Stimulated activated CD4-positive, alpha-beta T cell treated with anti-CD3 and anti-CD28 coated beads, Interleukin-1b, Interleukin-23, amount 100 ng/mL, for 1 hour (primary cell): ENCODE data around the gene DPF1.

Source experiments
- DNase-seq, 2 donors: peaks; one replicate each; pipeline ENCODE4 v3.0.0-alpha.2; 2020; ENCODE audit warnings: low read depth in 2 of 2

Gene DPF1

DNA sequence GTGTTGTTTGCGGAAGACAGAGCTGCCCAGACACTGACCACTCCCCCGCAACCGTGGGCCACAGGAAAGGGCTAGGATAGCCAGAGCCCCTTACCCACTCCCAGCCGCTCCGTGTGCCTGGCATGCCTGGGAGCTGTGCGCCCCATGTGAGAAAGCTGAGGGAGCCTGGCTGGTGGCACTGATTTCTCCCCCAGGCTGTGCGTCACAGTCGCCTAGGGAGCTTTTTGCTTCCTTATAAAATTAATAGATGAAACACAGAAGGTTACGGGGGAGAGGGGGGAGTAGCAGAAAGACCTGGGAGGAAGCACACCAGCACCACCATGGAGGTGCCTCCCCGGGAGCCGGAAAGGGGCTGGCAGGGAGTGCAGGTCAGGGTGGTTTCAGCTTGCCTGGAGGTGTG, 24.7 kb downstream of the DPF1 start:
- no peak for DNase-seq

GRCh38 chr19:38197937-38198704, 25.9 kb downstream of the DPF1 start:
- no peak for DNase-seq

DNA sequence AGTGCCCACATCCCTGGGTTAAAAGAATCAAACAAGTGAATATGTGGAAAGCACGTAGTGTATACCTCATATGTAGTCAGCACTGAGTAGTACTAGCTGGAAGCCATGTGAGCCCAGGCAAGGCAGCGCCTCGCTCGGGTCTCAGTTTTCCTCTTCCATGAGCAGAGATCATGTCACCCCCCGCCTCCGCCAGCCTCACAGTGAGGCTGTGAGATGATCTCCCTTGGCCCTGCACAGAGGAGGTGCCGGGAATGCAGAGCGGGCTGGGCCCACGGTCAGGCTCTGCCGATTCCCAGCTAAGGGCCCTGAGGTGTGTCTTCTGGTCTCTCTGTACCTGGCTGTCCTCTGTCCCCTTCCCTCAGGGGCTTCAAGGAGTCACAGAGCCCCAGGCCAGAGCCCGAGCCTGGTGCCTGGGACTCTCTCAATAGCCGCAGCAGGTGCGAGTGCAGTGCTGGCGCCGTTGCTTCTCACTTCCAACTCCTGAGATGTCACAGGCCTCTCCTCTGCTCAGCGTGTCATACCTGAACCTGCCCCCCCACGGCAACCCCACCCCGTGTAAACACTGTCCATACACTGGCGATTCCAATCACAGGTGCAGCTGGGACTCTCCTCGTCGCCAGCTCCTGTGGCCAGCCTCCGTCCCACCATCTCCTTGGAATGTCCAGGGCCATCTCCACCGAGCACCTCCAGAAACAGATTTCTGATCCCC, 26.9 kb downstream of the DPF1 start:
- no peak for DNase-seq

- DNase-seq, result no peak
These were observed 27.7 kb downstream of the DPF1 start for GRCh38 chr19:38196245-38196837.

DNA sequence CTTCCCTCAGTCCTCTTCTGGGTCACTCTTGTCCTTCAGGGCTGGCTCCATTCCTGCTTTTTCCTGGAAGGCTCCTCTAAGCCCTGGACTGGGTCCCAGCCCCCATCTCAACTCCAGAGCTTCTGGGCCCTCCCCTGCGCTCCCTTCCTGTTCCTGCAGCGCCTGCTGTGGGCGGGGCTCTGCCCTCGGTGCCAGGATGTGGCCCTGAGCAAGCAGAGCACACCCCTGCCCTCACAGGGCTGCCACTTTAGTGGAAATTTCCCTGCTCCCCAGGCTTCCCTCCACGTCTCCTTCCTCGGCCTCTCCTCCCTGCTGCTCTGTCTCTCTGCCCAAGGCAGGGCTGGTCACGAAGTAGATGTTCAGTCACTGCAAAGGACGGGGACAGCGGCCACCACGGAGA, 28.8 kb downstream of the DPF1 start:
- no peak for DNase-seq

GRCh38 chr19:38194061-38194701, 29.8 kb downstream of the DPF1 start:
- DNase-seq, result no peak

DNA sequence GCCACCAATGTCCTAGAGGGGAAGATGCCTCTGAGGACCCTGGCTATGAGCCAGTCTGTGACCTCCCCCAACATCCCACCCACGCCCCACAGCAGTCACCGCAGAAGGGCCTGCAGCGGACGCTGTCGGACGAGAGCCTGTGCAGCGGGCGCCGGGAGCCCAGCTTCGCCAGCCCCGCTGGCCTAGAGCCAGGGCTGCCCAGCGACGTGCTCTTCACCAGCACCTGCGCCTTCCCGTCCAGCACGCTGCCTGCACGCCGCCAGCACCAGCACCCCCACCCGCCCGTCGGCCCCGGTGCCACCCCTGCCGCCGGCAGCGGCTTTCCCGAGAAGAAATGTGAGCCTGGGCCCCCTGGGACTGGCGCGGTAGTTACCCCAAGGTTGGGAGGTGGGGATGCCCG, 30.6 kb downstream of the DPF1 start:
- no peak for DNase-seq

GRCh38 chr19:38191747-38192146, 32.3 kb downstream of the DPF1 start:
- DNase-seq, result no peak

DNA sequence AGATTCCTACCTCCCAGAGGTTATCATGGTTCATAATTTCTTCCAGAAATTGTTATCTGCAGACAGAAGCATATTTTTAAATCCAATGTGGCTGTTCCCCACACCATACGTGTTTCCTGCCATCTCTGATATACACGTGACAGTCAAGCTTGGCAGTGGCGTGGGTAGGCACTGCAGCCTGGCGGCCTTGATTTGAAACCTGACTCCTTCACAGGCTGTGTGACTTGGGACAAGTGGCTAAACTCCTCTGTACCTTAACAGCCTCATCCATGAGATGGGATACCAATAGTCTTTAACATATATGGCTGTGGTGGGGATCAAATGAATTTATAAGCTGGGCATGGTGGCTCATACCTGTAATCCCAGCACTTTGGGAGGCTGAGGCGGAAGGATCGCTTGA, 33.2 kb downstream of the DPF1 start:
- no peak for DNase-seq

DNA sequence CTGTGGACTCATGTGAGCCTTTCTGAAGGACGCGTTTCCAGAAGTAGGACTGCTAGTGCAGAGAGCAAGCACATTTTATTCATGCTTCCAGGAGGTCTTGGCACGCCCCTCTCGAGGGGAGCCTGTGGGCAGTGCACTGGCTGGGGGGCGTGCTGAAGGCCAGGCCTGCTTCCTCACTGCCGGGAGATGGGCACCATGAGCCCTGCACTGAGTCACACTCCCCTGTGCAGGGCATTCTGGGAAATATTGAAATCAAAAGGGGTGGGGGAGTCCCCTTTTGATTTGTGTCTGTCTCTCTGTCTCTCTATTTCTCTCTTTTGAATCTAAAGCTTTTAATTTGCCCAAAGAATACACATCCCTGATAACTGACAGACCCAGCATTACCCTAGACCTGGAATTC, 34.0 kb downstream of the DPF1 start:
- DNase-seq, result no peak

DNA sequence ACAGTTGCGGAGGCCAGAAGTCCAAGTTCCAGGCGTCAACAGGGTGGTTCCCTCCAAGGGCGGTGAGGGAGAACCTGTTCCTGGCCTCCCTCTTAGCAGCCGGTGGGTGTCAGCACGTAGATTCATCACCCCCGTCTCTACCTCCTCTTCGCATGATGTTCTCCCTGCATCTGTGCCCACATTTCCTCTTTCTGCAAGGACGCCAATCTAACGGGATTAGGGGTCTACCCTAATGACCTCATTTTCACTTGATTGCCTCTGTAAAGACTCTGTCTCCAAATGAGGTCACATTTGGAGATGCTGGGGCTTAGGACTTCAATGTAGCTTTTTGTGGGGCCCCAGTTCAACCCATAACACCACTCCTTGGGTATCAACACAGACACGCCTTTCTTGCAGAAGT, 38.5 kb downstream of the DPF1 start:
- DNase-seq, result no peak

DNA sequence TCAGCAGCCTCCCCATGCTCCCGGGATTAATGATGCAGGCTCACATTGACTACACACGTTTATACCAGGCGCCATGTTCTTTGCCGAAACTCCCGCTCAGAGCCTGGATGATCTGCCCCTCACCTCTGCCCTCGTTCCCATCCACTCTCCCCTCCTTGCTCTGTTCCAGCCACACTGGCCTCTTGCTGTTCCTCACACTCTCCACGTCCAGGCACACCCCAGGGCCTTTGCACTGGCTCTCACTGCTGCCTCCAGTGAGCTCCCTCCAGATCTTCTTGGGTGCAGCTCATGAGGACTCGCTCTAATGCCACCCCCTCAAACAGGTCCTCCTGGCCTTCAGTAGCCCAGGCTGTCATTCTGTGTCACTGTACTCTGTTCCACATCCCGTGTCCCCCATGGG, 39.2 kb downstream of the DPF1 start:
- no peak for DNase-seq

DNA sequence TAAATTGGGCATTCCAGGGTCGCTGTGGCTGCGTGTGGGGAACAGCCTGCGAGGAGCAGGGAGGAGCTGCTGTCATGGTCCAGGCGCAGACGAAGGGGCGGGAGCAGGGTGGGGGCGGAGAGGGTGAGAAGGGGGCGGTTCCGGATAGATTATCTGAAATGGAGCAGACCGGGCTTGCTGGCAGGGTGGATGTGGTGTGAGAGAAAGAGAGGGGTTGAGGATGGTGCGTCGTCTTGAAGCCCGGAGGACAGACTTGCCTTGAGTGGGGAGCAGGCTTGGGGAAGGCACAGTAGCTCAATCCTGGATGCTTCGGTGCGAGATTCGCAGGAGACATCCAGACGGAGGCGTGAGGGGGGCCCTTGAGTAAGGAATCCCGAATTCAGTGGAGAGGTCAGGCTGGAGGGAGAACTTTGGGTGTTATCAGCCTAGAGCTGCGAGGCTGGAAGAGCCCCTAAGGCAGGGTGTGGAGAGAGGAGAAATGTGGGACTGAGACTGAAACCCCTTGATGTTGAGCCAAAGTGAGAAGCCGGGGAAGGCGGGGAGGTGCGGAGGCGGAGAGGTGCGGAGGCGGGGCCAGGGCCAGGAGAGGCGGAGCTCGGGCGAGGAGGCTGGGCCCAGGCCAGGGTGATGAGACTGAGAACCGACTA, 40.6 kb downstream of the DPF1 start:
- no peak for DNase-seq

- no peak for DNase-seq
These were observed 41.3 kb downstream of the DPF1 start for GRCh38 chr19:38182536-38183210.

- no peak for DNase-seq
These were observed 44.0 kb downstream of the DPF1 start for GRCh38 chr19:38180071-38180470.

- DNase-seq, result no peak
These were observed 48.6 kb downstream of the DPF1 start for GRCh38 chr19:38175422-38175821.

DNA sequence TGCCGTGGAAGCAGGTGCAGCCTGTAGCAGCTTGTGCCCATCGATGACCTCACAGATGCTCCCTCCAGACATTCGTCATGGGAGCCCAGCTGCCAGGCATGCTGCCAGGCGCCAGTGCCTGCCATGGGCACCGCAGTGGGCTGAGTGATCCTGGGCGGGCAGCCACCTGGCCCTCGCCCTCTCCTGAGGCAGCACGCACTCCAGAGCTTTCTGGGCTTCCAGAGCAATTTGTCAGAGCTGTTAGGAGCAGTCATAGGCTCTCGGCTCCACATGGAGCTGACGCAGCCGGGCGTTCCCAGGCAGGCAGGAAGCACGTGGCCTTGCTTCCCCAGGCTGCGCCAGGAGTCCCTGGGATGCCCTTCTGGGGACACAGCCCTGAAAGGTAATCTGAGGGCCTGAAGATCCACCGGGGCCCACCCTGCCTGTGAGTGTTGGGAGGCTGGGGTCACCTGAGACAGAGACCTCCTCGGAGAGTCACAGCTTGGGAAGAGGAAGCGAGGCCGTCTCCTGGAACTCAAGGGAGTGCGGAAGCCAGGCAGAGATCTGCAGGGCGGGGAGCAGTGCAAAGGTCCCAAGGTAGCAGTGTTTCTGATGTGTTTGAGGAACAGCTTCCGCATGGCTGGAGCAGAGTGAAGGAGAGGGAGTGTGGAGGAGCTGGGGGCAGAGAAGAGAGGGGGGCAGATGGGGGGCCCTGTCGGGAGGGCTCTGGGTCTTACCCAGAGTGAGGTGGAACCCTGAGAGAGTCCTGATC, 50.6 kb downstream of the DPF1 start:
- no peak for DNase-seq

DNA sequence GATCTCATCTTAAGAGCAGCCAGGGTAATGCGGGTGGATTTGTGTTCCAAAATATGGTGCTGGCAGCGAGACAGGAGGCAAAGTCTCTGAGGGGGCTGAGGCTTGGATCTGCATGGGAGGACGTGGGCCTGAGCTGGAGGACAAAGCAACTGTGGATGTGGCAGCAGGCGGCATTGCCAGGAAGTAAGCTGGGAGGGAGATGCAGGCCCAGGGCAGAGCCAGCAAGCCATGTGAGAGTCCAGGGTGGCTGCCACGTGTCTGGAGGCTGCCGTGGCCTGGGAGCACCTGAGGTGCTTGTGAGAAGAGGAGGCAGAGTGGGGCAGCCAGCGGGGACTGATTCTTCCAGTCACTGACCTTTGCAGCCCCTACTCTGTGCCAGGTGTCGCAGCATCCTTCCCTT, 52.0 kb downstream of the DPF1 start:
- DNase-seq, result no peak

DNA sequence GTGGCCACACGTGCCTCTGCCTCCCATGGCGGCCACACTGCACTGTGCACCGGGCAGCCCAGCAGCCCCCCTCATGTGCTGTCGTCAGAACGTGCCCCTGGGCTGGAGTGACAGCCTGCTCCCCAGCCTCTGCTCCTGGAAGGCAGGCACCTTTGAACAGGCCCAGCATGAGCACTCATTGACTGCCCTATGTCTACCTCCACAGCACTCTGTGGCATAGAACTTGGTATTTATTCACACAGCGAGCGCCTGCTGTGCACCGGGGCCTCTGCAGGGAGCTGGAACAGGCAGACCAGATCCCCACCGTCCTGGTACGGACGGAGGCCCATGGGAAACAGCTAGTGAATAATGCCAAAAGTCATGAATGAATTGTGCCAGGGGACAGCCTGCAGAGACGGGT, 53.7 kb downstream of the DPF1 start:
- DNase-seq, result no peak

DNA sequence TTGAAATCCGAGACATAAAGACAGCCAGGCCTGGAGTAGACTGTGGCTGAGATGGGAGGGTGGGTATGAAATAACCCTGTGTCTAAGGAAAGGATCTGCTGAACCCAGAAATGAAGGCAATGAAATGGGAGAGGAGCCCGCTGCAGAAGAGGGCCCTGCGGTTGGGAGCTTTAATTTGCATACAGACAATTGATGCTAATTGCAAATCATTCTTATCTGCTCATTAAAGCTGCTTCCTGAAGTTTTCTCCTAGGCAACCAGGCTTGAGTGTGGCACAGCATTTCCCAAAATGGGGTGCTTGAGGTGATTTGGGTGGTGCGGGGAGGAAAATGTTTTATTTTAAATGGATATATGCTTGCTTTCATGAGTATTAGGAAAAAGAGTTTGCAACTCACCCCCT, 55.4 kb downstream of the DPF1 start:
- no peak for DNase-seq

GRCh38 chr19:38165335-38165734, 58.7 kb downstream of the DPF1 start:
- DNase-seq, result no peak
